HG02852 (cell line): ENCODE measurements around the gene GNAI1.

Experiments
- ATAC-seq: cut with Tn5 transposase; IDR thresholded peaks from one replicate; pipeline ENCODE4 v1.9.1; 2021; ENCODE audit warnings: mild to moderate bottlenecking, moderate library complexity; ENCODE audit not compliant: unreplicated experiment

The GNAI1 gene

DNA sequence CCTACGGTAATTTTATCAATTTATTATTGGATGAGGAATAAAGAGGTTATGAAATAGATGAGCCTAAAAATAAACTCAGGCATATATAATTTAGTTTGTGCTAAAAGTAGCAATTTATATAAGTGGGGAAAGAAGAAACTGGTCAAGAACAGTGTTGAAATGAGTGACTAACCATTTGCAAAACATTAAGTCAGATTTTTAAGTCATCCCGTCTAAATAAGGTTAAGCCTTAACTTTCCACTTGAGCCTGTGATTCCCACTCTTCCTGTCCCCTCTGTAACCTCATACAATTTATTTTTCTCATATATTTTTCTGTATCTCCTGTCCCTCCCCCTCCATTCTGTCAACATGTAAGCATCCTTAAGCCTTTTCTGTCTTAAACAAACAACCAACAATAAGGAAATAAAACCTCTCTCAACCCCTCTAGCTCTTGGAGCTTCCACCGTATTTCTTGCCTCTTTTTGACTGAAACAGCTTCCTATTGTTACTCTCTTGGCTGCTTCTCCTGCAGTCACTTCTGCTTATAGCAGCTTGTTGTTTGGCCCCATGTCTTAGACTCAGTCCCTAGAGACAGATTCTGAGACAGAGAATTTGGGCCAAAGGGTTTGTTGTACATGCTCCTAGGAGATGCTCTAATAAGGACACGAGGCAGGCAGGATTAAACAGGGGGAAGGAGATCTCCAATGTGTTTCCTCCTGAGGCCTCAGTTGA, 109.7 kb downstream of the GNAI1 start:
- no peak for ATAC-seq

DNA sequence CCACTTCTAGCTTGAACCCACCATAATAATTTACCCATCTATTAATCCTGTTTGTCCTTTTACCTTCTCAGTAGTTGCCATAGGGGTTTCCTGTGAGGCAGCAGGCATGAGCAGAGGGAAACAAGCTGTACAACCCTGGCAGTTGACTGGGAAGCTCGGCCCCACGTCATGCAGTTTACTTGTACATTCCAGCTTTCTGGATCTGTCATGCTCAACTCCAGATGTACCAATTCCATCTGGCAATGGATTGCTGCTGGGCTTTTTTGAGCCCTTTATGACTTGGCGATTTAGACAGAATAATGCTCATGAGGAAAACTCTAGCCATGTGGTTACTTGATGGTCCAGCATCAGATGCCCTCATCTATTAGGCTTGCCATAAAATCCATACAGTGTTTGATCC, 112.5 kb downstream of the GNAI1 start:
- no peak for ATAC-seq

DNA sequence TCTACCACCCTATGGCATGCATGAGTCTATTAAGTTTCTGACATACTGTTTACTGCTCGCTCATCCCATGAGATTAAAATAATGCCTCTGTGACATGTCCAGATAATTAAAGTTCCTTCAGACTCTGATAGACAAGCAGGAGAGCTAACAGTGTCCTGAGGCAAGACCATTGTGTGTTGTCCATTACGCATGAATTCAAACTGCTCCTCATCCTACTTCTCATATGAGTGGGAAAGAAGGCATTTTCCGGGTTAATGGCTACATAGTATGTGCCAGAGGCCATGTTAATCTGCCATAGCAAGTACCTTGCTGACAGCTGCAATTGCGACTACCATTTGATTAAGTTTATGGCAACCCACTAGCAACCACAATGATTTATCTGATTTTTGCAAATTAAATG, 113.3 kb downstream of the GNAI1 start:
- no peak for ATAC-seq

DNA sequence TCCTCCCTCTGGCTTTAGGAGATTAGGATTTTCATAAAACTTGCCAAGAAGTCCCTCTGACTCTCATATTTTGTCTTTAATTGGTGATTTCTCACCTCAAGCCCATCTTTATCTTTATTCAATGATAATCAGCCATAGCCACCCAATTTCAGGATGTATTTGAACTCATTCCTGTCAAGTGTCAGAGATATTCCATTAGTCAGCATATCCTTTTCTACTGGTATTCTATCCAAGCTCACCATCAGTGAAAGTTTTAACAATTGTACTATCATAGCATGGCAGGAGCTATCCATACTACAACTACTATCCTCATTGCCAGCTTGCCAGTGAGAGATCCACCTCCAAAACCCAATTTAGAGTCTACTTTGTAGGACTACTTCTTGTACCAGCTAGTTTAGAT, 114.6 kb downstream of the GNAI1 start:
- ATAC-seq, result no peak

DNA sequence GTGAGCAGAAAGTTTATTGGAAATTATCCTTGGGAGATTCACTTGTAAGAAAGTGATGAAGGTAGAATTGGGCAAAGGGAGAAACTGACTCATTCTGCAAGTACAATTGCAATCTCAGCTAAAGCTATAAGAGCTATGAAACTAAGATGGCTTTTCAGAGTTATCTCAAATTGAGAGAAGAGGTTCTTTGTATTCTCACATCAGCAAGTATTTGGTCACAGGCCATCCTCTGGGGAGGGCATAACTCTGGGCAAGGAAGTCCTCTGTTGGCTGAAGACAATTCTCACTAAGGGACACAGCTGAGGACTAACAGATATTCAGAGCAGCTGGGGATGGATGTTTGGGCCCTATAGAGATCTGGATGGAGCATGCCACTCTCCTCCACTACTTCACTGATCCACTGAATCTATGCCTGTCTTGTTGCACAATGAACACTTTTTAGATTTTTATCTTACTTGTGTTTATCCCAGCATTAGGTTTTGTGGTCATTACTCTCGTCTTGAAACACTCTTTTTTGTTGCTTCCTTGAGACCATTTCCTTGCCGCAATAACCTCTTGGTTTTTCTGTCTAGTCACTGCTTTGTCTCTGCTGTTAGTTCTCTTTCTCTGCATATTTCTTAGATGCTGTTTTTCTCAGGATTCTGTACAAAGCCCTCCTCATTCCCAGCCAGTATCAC, 115.1 kb downstream of the GNAI1 start:
- no peak for ATAC-seq

DNA sequence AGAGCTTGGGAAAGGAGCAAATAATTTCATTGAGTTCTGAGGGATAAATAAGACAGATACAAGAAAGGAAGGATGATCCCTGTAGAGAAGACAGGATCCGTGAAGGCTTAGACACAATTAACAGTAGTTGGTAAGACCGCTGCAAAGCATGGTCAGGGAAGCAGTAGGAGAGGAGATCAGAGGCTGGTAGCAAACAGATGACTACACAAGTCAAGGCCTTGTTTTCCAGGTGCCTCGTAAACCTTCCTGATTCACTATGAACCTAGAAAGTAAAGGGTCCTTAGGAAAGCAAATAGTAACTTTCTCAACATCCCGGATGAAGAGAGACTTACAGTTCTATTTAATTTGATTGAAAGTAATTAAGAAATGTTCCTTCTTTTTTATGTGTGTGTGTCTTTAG, 118.6 kb downstream of the GNAI1 start:
- ATAC-seq, result no peak

DNA sequence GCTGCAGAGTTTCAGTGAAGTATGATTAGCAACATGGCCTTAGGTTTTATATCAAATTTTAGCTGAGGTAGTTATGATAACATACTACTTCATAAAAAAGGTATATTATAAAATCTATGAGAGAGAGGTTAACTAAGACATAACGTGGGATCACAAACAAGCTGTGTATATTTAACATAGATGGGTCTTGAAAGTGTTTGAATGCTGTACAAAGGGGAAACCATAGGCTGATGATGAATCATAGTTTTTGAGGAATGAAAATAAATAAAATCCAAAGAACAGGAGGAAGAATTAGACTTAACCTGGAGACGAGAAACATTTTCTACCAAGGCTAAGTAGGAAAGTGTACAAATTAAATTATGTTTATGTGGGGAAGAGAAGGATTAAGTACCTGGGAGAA, 119.0 kb downstream of the GNAI1 start:
- ATAC-seq, result no peak

DNA sequence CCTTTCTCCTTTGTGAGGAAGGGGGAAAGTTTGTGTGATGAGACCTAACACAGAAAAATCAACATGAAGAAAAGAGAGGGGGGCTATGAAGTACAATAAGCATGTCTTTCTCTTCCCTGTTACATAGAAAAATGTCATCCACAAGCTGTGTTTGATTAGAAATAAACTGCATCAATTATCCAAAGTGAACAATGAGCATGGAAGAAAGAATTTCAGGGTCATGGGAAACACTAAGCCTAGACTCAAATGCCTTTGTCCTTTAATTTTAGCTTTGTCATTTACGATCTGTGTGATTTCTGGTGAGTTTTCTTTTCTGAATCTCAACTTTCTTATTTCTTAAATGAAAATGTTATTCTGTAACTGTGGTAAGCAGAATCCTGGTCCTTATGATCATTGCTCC, 121.0 kb downstream of the GNAI1 start:
- no peak for ATAC-seq

DNA sequence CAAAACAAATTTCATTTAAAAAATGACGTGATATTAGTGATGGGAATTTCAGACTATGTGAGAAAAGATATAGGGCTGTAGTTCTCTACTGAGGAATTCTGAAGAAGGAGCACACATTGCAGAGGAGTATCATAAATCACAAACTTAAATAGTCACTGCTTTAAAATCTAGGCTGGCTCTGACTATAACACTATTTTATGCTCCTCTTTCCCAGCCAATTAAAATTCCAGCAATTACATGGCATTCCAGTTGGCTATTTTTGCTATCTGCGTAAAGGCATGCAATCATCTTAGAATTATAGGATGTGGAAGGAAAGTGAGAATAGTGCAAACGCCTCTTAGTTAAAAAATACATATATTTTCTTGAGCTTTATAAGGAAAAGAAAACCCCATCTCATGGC, 123.1 kb downstream of the GNAI1 start:
- ATAC-seq, result no peak

DNA sequence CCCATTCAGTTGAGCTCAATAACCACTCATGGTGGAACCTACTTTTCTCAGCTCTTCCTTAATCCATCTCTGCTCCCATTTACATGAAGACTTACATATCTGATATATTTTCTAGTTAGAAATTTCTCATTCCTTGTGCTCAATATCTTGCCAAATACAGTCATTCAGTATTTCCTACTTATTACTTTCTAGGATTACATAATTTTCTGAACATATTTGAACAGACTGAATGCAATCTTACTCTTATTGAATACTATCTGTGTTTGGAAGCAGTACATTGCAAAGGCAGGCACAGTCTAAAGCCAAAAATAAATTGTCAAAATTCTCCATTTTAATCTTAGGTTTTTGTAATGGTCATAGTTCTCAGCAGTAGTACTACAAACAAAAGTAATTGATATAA, 126.0 kb downstream of the GNAI1 start:
- ATAC-seq, result no peak

DNA sequence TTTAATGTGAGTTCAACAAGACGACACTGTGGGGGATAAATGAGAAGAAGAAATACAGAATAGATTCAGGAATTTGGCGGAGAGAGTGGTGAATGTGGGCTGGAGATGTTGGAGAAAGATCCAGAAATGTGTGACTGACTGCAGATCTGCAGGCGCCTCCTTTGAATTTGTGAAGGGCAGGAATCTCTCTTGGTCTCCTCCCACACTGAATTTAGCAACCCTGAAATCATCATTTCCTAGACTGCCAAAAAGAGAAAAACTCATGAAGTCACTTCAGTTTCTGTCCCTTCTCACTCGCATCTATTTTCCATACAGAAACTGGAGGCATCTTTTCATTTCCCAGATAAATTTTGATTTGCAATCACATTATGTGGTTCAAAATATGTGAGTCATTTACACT, 128.7 kb downstream of the GNAI1 start:
- no peak for ATAC-seq

DNA sequence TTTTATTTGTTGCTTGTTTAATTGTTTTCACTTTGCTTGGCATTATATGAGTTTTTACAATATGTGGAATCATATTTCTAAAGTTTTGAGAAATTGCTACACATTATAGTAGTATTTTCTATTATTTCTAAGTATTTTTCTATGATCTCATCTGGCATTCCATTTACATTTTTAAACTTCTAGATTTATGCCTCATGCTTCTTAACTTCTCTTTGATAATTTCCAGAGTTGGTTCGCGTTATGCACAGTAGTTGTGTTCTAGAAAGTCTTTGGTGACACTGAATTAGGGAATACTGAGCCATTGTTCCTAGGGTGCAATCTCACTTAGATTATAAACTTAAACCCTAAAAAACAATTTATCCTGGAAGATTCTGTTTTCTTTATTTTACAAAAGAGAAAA, 129.2 kb downstream of the GNAI1 start:
- ATAC-seq, result no peak

DNA sequence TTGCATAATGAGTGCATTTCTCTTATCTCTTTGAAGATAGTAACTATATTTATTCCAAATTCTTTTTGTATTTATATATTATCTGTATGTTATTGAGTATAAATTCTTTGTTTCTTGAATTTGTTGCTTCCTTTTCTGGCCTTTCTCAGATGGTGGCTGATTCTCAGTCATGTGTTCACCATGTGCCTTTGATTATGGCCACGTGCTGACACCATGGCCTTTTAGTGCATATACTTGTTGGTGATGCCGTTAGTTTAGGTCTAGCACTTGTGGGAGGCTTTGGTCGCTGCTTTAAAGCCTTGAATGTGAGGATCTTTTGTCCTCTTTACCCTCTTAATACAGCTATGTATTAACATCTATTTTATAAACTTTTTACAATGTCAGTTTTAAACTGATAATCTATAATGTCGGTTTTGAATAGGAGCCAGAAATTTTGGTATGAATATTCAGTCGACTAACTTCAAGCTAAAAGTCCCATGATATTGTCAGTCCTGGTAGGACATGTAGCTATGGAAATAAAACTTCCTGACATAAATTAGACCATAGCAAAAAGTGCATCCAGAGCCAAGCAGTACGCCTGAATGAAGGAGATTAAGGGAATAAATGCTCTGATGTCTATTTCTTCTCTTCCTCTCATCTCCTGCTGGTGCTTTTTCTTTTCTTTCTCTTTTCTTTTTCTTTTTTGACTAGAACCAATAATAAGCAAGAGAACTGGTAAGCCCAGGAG, 130.3 kb downstream of the GNAI1 start:
- no peak for ATAC-seq

DNA sequence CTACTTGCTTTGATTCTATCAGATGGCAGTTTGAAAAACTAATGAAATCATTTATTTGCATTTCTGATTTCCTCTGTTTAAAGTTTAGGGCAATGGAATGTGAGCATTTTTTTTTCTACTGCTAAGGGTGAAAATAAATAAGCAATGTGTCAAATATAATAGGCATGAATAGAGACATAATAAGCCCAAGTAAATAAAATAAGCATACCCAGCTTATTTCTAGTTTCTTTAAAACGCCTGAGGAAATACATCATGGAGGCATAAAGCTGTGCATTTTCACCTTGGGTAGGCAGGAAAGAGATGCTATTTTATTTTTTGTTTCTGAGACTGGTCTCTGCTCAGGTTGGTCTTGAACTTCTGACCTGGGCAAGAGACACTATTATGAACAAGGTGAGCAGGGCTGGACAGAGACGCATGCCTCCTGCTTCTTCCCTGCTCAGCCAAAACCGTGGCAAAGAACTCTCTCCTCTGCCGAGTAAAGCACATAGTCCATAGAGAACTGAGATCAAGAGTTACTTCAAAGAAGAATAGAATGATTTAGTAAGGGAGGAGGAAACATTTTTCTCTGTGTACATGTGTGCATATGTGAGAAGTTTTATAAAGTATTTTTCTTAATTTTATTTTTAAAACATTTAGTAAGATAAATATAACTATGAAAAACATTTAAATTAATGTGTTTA, 138.1 kb downstream of the GNAI1 start:
- ATAC-seq, result no peak

DNA sequence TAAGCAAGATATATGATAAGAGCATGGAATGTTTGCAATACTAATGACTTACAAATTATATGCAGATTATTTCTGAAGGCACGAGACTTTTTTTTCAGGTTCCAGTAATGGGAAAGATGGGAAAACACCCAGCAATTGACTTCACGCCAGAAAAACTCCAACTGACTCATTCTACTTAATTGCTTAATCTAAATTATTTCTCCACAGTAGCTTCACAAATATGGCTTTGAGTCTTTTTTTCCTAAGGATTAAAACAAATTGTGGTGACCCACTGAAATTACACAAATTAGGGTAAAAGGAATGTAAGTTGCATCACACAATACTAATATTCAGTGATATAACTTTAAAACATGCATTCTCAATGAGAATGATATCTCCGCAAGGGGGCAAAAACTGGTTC, 138.7 kb downstream of the GNAI1 start:
- no peak for ATAC-seq

DNA sequence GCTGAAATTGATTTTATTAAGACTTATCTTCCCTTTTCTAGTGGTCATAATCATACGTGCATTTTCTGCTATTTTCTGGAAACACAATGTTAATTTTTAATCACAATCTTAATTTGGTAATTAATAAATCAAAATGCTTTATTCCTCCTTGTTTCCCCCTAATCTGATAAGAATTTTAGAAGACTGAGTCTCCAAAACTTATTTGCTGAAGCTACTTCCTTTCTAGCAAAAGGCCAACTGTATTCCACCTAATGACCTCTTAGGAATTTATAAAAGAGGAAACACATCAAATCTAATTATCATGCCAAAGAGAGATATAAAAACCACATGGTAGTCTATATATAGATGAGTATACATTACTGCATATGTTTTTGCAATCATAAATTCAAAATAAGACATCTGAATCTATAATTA, 140.6 kb downstream of the GNAI1 start:
- ATAC-seq, result no peak
